Measurements from ENCODE around the gene PIEZO1.

DNA sequence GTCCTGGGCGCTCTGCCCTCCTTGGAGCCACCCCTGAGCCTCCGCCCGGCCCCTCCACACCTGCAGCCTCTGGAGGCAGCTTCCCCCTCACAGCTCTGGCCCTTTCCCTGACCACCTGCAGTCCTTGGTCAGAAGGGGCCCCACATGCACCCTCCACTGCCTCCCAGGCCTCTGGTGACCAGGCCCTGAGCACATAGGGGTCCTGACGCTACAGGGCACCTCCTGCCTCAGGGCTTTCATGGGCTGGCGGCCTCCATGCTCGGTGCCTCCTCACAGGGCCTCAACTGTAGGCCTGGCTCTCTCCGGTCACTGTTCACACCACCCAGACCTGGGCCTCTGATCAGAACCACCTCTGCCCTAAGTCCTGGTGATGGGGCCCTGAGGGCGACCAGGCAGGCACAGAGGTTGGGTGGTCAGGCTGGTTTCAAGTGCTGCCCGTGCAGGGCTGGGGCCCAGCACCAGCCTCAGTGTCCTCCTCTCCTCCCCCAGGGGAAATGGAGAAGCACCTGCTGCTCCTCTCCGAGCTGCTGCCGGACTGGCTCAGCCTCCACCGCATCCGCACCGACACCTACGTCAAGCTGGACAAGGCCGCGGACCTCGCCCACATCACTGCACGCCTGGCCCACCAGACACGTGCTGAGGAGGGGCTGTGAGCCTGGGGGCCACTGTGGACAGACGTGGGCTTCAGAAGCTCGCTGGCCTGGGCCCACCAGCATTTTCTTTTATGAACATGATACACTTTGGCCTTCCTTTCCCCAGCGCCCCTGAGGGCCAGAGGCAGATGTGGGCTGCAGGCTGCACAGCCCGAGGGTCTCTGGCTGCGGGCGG is 22.8 kb upstream of the PIEZO1 start:
- TF ChIP-seq CTCF (IDR thresholded peaks at IDR 0.05) (no peak), EZH2 (IDR thresholded peaks at IDR 0.05) (no peak), EZH2phosphoT487 (IDR thresholded peaks at IDR 0.05) (no peak)
